Measurements from ENCODE around the gene DCTPP1.
"Not testable (repeated sequence)": the region's sequence is repeated elsewhere in the genome, so short reads cannot be mapped to it uniquely, and the experiment has no call there.

Gene DCTPP1

DNA sequence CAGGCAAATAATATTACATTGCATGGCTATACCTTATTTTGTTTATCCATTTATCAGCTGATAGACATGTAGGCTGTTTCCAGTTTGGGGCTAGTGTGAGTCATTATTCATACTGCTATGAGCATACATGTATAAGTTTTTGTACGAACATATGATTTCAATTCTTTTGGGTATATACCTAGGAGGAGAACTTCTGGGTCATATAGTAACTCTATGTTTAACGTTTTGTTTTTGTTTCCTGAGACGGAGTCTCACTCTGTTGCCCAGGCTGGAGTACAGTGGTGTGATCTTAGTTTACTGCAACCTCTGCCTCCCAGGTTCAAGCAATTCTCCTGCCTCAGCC lies 40.3 kb upstream of the DCTPP1 start:
- ATAC-seq: no peak
- no peak for TF ChIP-seq GLIS3 (CRISPR knock-in tag; IDR thresholded peaks at IDR 0.05)
- TF ChIP-seq ARNTL (CRISPR knock-in tag; IDR thresholded peaks at IDR 0.05; ENCODE audit: borderline replicate concordance, low read depth): no peak
- no peak for TF ChIP-seq ZFP3 (CRISPR knock-in tag; IDR thresholded peaks at IDR 0.05)
- no peak for TF ChIP-seq ZNF565 (CRISPR knock-in tag; conservative IDR thresholded peaks at IDR 0.05; ENCODE audit: low read depth)
- no peak for TF ChIP-seq TOX (CRISPR knock-in tag; IDR thresholded peaks at IDR 0.05; ENCODE audit: borderline replicate concordance)
- TF ChIP-seq, protein P1, sequence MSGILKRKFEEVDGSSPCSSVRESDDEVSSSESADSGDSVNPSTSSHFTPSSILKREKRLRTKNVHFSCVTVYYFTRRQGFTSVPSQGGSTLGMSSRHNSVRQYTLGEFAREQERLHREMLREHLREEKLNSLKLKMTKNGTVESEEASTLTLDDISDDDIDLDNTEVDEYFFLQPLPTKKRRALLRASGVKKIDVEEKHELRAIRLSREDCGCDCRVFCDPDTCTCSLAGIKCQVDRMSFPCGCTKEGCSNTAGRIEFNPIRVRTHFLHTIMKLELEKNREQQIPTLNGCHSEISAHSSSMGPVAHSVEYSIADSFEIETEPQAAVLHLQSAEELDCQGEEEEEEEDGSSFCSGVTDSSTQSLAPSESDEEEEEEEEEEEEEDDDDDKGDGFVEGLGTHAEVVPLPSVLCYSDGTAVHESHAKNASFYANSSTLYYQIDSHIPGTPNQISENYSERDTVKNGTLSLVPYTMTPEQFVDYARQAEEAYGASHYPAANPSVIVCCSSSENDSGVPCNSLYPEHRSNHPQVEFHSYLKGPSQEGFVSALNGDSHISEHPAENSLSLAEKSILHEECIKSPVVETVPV (CRISPR knock-in tag; IDR thresholded peaks at IDR 0.05): no peak
- TF ChIP-seq, protein P2, sequence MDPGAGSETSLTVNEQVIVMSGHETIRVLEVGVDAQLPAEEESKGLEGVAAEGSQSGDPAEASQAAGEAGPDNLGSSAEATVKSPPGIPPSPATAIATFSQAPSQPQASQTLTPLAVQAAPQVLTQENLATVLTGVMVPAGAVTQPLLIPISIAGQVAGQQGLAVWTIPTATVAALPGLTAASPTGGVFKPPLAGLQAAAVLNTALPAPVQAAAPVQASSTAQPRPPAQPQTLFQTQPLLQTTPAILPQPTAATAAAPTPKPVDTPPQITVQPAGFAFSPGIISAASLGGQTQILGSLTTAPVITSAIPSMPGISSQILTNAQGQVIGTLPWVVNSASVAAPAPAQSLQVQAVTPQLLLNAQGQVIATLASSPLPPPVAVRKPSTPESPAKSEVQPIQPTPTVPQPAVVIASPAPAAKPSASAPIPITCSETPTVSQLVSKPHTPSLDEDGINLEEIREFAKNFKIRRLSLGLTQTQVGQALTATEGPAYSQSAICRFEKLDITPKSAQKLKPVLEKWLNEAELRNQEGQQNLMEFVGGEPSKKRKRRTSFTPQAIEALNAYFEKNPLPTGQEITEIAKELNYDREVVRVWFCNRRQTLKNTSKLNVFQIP (CRISPR knock-in tag; IDR thresholded peaks at IDR 0.05; ENCODE audit: borderline replicate concordance, low read depth): no peak
- no peak for TF ChIP-seq ZC3H10 (CRISPR knock-in tag; IDR thresholded peaks at IDR 0.05)
- TF ChIP-seq ESRRG (CRISPR knock-in tag; IDR thresholded peaks at IDR 0.05): no peak
- no peak for TF ChIP-seq BACH2 (CRISPR knock-in tag; IDR thresholded peaks at IDR 0.05; ENCODE audit: borderline replicate concordance)
- TF ChIP-seq CSDC2 (CRISPR knock-in tag; IDR thresholded peaks at IDR 0.05): no peak
- no peak for TF ChIP-seq SNAI2 (CRISPR knock-in tag; IDR thresholded peaks at IDR 0.05)
- TF ChIP-seq, protein P3, sequence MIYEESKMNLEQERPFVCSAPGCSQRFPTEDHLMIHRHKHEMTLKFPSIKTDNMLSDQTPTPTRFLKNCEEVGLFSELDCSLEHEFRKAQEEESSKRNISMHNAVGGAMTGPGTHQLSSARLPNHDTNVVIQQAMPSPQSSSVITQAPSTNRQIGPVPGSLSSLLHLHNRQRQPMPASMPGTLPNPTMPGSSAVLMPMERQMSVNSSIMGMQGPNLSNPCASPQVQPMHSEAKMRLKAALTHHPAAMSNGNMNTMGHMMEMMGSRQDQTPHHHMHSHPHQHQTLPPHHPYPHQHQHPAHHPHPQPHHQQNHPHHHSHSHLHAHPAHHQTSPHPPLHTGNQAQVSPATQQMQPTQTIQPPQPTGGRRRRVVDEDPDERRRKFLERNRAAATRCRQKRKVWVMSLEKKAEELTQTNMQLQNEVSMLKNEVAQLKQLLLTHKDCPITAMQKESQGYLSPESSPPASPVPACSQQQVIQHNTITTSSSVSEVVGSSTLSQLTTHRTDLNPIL (CRISPR knock-in tag; IDR thresholded peaks at IDR 0.05; ENCODE audit: low read depth): no peak
- TF ChIP-seq ZNF70 (CRISPR knock-in tag; IDR thresholded peaks at IDR 0.05): no peak
- TF ChIP-seq TCF4 (CRISPR knock-in tag; IDR thresholded peaks at IDR 0.05; ENCODE audit: borderline replicate concordance): no peak
- TF ChIP-seq RARB (CRISPR knock-in tag; IDR thresholded peaks at IDR 0.05): no peak
- no peak for TF ChIP-seq ISL1 (CRISPR knock-in tag; IDR thresholded peaks at IDR 0.05)
- no peak for TF ChIP-seq PPARA (CRISPR knock-in tag; IDR thresholded peaks at IDR 0.05; ENCODE audit: borderline replicate concordance)
- no peak for TF ChIP-seq ZFP30 (CRISPR knock-in tag; IDR thresholded peaks at IDR 0.05)

DNA sequence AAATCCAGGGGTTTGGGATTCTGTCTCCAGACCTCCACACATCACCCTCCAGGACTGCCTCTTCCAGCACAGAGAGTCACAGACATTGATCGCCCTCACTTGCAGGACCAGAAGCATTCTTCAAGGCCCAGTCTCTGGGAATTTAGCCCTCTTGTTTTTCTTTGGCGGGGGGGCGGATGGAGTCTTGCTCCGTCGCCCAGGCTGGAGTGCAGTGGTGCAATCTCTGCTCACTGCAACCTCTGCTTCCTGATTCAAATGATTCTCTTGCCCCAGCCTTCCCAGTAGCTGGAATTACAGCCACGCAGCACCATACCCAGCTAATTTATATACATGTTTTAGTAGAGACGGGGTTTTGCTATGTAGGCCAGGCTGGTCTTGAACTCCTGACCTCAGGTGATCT lies 34.2 kb upstream of the DCTPP1 start:
- ATAC-seq: no peak
- no peak for TF ChIP-seq ZNF565 (CRISPR knock-in tag; conservative IDR thresholded peaks at IDR 0.05; ENCODE audit: low read depth)
- no peak for TF ChIP-seq SNAI2 (CRISPR knock-in tag; IDR thresholded peaks at IDR 0.05)
- TF ChIP-seq PPARA (CRISPR knock-in tag; IDR thresholded peaks at IDR 0.05; ENCODE audit: borderline replicate concordance): no peak
- no peak for TF ChIP-seq GLIS3 (CRISPR knock-in tag; IDR thresholded peaks at IDR 0.05)
- no peak for TF ChIP-seq TCF4 (CRISPR knock-in tag; IDR thresholded peaks at IDR 0.05; ENCODE audit: borderline replicate concordance)
- TF ChIP-seq BACH2 (CRISPR knock-in tag; IDR thresholded peaks at IDR 0.05; ENCODE audit: borderline replicate concordance): no peak

DNA sequence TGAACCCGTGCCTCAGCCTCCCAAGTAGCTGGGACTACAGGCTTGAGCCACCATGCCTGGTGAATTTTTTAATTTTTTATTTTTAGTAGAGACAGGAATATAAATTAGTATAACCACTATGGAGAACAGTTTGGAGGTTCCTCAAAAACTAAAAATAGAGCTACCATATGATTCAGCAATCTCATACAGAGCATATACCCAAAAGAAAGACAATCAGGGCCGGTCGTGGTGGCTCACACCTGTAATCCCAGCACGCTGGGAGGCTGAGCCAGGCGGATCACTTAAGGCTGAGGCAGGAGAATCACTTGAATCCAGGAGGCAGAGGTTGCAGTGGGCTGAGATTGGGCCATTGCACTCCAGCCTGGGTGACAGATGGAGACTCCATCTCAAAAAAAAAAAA lies 31.6 kb upstream of the DCTPP1 start:
- not testable (repeated sequence) for ATAC-seq

DNA sequence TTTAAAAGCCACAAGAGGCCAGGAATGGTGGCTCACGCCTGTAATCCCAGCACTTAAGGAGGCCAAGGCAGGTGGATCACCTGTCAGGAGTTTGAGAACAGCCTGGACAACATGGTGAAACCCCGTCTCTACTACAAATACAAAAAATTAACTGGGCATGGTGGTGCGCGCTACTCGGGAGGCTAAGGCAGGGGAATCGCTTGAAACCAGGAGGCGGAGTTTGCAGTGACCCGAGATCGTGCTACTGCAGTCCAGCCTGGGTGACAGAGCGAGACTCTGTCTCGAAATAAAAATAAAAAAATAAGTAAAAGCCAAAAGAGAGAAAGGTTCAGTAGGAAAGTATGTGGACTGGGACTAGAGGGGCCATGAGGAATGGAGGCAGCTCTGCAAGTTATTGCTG lies 29.6 kb upstream of the DCTPP1 start:
- TF ChIP-seq GLIS3 (CRISPR knock-in tag; IDR thresholded peaks at IDR 0.05) (no peak), ESRRG (CRISPR knock-in tag; IDR thresholded peaks at IDR 0.05) (no peak), PPARA (CRISPR knock-in tag; IDR thresholded peaks at IDR 0.05; ENCODE audit: borderline replicate concordance) (no peak), ARNTL (CRISPR knock-in tag; IDR thresholded peaks at IDR 0.05; ENCODE audit: borderline replicate concordance, low read depth) (no peak), OSR1 (CRISPR knock-in tag; IDR thresholded peaks at IDR 0.05) (no peak), BACH2 (CRISPR knock-in tag; IDR thresholded peaks at IDR 0.05; ENCODE audit: borderline replicate concordance) (no peak), ZFP30 (CRISPR knock-in tag; IDR thresholded peaks at IDR 0.05) (no peak), ZNF8 (CRISPR knock-in tag; IDR thresholded peaks at IDR 0.05) (no peak), SNAI2 (CRISPR knock-in tag; IDR thresholded peaks at IDR 0.05) (no peak), TCF4 (CRISPR knock-in tag; IDR thresholded peaks at IDR 0.05; ENCODE audit: borderline replicate concordance) (no peak), ZNF565 (CRISPR knock-in tag; conservative IDR thresholded peaks at IDR 0.05; ENCODE audit: low read depth) (no peak), CSDC2 (CRISPR knock-in tag; IDR thresholded peaks at IDR 0.05) (no peak)
- TF ChIP-seq, protein P1 (CRISPR knock-in tag; IDR thresholded peaks at IDR 0.05): no peak
- TF ChIP-seq, protein P2 (CRISPR knock-in tag; IDR thresholded peaks at IDR 0.05; ENCODE audit: borderline replicate concordance, low read depth): no peak
- TF ChIP-seq, protein P3 (CRISPR knock-in tag; IDR thresholded peaks at IDR 0.05; ENCODE audit: low read depth): no peak
- TF ChIP-seq, protein P4, sequence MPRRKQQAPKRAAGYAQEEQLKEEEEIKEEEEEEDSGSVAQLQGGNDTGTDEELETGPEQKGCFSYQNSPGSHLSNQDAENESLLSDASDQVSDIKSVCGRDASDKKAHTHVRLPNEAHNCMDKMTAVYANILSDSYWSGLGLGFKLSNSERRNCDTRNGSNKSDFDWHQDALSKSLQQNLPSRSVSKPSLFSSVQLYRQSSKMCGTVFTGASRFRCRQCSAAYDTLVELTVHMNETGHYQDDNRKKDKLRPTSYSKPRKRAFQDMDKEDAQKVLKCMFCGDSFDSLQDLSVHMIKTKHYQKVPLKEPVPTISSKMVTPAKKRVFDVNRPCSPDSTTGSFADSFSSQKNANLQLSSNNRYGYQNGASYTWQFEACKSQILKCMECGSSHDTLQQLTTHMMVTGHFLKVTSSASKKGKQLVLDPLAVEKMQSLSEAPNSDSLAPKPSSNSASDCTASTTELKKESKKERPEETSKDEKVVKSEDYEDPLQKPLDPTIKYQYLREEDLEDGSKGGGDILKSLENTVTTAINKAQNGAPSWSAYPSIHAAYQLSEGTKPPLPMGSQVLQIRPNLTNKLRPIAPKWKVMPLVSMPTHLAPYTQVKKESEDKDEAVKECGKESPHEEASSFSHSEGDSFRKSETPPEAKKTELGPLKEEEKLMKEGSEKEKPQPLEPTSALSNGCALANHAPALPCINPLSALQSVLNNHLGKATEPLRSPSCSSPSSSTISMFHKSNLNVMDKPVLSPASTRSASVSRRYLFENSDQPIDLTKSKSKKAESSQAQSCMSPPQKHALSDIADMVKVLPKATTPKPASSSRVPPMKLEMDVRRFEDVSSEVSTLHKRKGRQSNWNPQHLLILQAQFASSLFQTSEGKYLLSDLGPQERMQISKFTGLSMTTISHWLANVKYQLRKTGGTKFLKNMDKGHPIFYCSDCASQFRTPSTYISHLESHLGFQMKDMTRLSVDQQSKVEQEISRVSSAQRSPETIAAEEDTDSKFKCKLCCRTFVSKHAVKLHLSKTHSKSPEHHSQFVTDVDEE (CRISPR knock-in tag; IDR thresholded peaks at IDR 0.05): no peak
- ATAC-seq: no peak
